KMS-11 (cell line): ENCODE data around the gene NXN.

Experiments used
- H2AFZ ChIP-seq: fragments of 200-600 bp; sonication (generic); 2 replicates; pipeline ENCODE4 v1.6.1; 2016; ENCODE audit warnings: antibody characterized with exemption, mixed run types, low read depth
- H3K27ac ChIP-seq: fragments of 200-600 bp; sonication (generic); 2 replicates; pipeline ENCODE4 v1.6.1; 2016; ENCODE audit warnings: mild to moderate bottlenecking, mixed run types
- H3K27me3 ChIP-seq: fragments of 200-600 bp; sonication (generic); 2 replicates; pipeline ENCODE4 v1.6.1; 2017; ENCODE audit warnings: mild to moderate bottlenecking, low read depth, mixed run types, moderate library complexity; ENCODE audit not compliant: insufficient read depth
- H3K36me3 ChIP-seq: fragments of 200-600 bp; sonication (generic); 2 replicates; pipeline ENCODE4 v1.6.1; 2017; ENCODE audit warnings: mild to moderate bottlenecking, mixed run types; ENCODE audit not compliant: insufficient read depth
- H3K4me1 ChIP-seq: fragments of 200-600 bp; sonication (generic); 2 replicates; pipeline ENCODE4 v1.6.1; 2016; ENCODE audit warnings: mild to moderate bottlenecking, low read depth, mixed run types; ENCODE audit not compliant: poor library complexity, severe bottlenecking
- H3K4me2 ChIP-seq: fragments of 200-600 bp; sonication (generic); 2 replicates; pipeline ENCODE4 v1.7.0; 2016; ENCODE audit warnings: mild to moderate bottlenecking, mixed run types
- H3K4me3 ChIP-seq: fragments of 200-600 bp; sonication (generic); IDR thresholded peaks from 2 replicates; pipeline ENCODE4 v1.6.1; 2017; ENCODE audit warnings: low read depth, low read length, mixed read lengths; ENCODE audit not compliant: insufficient read depth
- H3K79me2 ChIP-seq: fragments of 200-600 bp; sonication (generic); 2 replicates; pipeline ENCODE4 v1.6.1; 2016; ENCODE audit warnings: low read depth, mixed run types; ENCODE audit not compliant: insufficient read depth
- H3K9ac ChIP-seq: fragments of 200-600 bp; sonication (generic); 2 replicates; pipeline ENCODE4 v1.6.1; 2016; ENCODE audit warnings: mild to moderate bottlenecking, mixed run types
- H4K20me1 ChIP-seq: fragments of 200-600 bp; sonication (generic); 2 replicates; pipeline ENCODE4 v1.6.1; 2016; ENCODE audit warnings: mild to moderate bottlenecking, mixed run types; ENCODE audit not compliant: insufficient read depth
- TF ChIP-seq, protein P1 (sequence below): fragments of 200-600 bp; sonication (generic); conservative IDR thresholded peaks from 2 replicates; pipeline ENCODE4 v1.6.1; 2017; ENCODE audit warnings: low read depth, mild to moderate bottlenecking, antibody characterized with exemption, low read length, moderate library complexity, mixed read lengths

Gene NXN

DNA sequence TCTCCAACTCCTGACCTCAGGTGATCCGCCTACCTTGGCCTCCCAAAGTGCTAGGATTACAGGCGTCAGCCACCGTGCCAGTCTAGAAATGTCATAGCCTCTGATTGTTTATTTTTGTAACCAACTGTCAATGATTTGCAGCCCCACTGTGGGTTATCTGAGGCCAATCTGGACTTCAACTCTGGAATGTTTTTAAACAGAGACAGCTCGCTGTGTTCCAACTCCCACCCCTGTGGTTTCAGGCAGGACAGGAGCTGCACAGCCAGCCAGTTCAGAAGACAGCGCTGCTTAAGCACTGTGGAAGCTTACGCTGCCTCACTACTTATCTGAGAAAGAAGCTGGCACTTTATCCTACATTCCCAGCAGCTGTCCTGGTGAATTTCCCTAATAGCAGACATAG, 177.9 kb downstream of the NXN start:
- H3K4me1 ChIP-seq = no peaks in the 10 kb centered on the region
- peaks cover 18% of the 10 kb centered on the region; the same call in 1 of the 2 replicates for H3K27me3 ChIP-seq
- H2AFZ ChIP-seq = no peak overlapping the region
- H3K4me3 ChIP-seq = no peak overlapping the region
- H3K9ac ChIP-seq = no peak overlapping the region
- no peak overlapping the region for H3K27ac ChIP-seq
- no peaks in the 10 kb centered on the region for H3K79me2 ChIP-seq
- H4K20me1 ChIP-seq = no peaks in the 10 kb centered on the region
- no peaks in the 10 kb centered on the region for H3K36me3 ChIP-seq
- H3K4me2 ChIP-seq = no peak overlapping the region
- TF ChIP-seq, protein P1, sequence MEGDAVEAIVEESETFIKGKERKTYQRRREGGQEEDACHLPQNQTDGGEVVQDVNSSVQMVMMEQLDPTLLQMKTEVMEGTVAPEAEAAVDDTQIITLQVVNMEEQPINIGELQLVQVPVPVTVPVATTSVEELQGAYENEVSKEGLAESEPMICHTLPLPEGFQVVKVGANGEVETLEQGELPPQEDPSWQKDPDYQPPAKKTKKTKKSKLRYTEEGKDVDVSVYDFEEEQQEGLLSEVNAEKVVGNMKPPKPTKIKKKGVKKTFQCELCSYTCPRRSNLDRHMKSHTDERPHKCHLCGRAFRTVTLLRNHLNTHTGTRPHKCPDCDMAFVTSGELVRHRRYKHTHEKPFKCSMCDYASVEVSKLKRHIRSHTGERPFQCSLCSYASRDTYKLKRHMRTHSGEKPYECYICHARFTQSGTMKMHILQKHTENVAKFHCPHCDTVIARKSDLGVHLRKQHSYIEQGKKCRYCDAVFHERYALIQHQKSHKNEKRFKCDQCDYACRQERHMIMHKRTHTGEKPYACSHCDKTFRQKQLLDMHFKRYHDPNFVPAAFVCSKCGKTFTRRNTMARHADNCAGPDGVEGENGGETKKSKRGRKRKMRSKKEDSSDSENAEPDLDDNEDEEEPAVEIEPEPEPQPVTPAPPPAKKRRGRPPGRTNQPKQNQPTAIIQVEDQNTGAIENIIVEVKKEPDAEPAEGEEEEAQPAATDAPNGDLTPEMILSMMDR = no peak

DNA sequence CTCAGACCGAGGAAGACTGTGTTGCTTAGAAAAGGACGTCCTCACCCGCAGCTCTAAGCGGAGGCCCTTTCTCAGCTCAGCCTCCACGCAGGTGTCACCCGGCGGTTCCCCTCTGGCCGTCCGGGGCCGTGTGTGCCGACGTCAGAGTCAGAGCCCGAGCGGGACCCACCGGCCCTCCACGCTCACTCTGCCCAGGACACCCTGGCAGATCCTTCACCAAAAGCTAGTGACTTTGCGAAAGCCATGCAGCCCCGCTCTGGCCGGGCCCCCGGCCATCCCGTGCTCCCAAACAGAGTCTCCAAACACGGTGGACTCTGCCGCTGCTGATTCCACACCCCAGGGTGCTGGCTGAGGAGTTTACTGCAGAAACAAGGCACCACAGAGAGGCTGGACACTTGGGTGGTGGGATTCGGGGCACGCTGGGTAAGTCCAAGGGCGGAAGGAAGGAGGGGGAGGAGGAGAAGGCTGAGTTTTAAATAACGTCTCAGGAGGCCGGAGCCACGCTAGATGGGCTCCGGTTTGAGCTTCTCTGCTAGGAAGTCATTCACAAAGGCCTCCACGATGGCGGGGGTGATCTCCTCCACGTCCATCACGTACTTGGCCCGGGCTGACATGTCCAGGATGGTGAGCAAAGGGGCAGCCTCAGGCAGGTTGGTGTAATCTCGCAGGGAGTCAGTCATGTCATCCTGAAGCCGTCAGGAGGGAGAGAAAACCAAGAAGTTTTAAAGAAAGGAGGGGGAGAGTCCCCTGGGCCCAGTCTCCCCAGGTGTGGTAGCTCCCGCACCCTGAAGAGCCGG, 178.9 kb downstream of the NXN start:
- no peaks in the 10 kb centered on the region for H3K36me3 ChIP-seq

DNA sequence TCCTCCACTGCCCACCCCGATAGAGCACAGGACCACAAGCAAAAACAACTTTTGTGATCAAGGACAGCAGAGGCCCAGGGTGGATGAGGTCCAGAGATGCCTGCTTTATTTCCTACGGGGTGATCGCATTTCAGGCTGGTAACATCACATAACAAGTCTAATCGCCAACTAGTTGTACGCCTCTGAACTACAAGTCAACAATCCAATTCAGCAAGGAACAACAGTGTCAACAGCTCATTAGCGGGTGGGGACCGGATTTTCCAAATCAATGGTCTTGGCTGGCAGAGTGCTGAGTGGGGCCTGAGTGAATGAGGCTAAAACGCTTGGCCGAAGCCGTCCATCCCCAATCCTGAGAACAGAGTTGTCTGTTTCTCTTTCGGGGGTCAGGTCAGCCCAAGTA, 180.3 kb downstream of the NXN start:
- Histone ChIP-seq H3K79me2 (no peaks in the 10 kb centered on the region), H3K36me3 (no peaks in the 10 kb centered on the region), H3K9ac (no peak overlapping the region), H3K4me2 (no peak overlapping the region), H4K20me1 (no peaks in the 10 kb centered on the region), H3K27ac (no peak overlapping the region), H2AFZ (no peak overlapping the region), H3K4me3 (no peak overlapping the region), H3K27me3 (peaks cover 15% of the 10 kb centered on the region; the same call in 1 of the 2 replicates), H3K4me1 (no peaks in the 10 kb centered on the region)
- TF ChIP-seq, protein P1 = no peak

More for the DNA sequence above, 178.9 kb downstream of the NXN start:
- Histone ChIP-seq H3K79me2 (no peaks in the 10 kb centered on the region), H3K9ac (no peak overlapping the region), H3K4me3 (no peak overlapping the region), H3K4me2 (no peak overlapping the region), H3K4me1 (no peaks in the 10 kb centered on the region), H4K20me1 (no peaks in the 10 kb centered on the region), H2AFZ (no peak overlapping the region), H3K27ac (no peak overlapping the region), H3K27me3 (peaks cover 18% of the 10 kb centered on the region; the same call in 1 of the 2 replicates)
- TF ChIP-seq, protein P1 = no peak

DNA sequence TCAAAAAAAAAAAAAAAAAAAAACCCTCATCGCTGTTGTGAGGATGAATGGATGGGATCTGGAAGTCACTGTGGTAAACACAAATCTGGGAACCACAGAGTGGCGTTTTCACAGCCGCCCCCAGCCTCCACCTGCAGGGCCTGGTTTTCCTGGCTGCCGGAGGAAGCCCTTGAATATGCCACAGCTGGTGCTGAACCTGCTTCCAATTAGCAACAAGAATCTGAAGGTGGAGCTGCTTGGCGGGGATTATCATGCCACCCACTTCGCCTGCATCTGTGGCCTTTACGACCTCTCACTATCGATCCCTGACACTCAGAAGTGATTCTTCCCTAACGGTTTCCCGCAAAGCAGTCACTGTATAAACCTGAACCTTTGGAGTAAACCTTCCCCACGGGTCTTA, 181.3 kb downstream of the NXN start:
- Histone ChIP-seq H4K20me1 (no peaks in the 10 kb centered on the region), H3K27ac (no peak overlapping the region), H3K4me2 (no peak overlapping the region), H3K79me2 (no peaks in the 10 kb centered on the region), H3K9ac (no peak overlapping the region), H3K4me3 (no peak overlapping the region), H3K4me1 (no peaks in the 10 kb centered on the region), H2AFZ (no peak overlapping the region), H3K36me3 (no peaks in the 10 kb centered on the region), H3K27me3 (peaks cover 8% of the 10 kb centered on the region; the same call in 1 of the 2 replicates)
- TF ChIP-seq, protein P1 = no peak
